Muscle layer of duodenum (tissue), 2 donors: ENCODE data around the gene RMND1.
"Not testable (repeated sequence)": the region's sequence is repeated elsewhere in the genome, so short reads cannot be mapped to it uniquely, and the experiment has no call there.

Experiments
- H3K27ac ChIP-seq: one replicate; pipeline ENCODE4 v1.7.0; 2013; ENCODE audit warnings: mild to moderate bottlenecking, low read length
- H3K27me3 ChIP-seq: one replicate; pipeline ENCODE4 v1.7.0; 2013; ENCODE audit warnings: low read depth, mild to moderate bottlenecking, control low read depth, low read length
- H3K36me3 ChIP-seq, 2 donors: one replicate each; pipeline ENCODE4 v1.7.0; 2013; ENCODE audit warnings: low read length in 2 of 2, control low read depth in 1 of 2, mild to moderate bottlenecking in 1 of 2; ENCODE audit not compliant: insufficient read depth in 2 of 2, control insufficient read depth in 1 of 2
- H3K4me1 ChIP-seq, 2 donors: one replicate each; pipeline ENCODE4 v1.7.0; 2013; ENCODE audit warnings: low read length in 2 of 2, mild to moderate bottlenecking in 2 of 2, control low read depth in 1 of 2, moderate library complexity in 1 of 2; ENCODE audit not compliant: insufficient read depth in 2 of 2, control insufficient read depth in 1 of 2
- H3K4me3 ChIP-seq, 2 donors: one replicate each; pipeline ENCODE4 v1.7.0; 2013; ENCODE audit warnings: low read length in 2 of 2, low read depth in 1 of 2, mild to moderate bottlenecking in 1 of 2
- H3K9me3 ChIP-seq, 2 donors: one replicate each; pipeline ENCODE4 v1.7.0; 2013; ENCODE audit warnings: low read length in 2 of 2, control low read depth in 1 of 2, mild to moderate bottlenecking in 1 of 2; ENCODE audit not compliant: control insufficient read depth in 1 of 2
- donor health status: healthy.

RMND1 gene

DNA sequence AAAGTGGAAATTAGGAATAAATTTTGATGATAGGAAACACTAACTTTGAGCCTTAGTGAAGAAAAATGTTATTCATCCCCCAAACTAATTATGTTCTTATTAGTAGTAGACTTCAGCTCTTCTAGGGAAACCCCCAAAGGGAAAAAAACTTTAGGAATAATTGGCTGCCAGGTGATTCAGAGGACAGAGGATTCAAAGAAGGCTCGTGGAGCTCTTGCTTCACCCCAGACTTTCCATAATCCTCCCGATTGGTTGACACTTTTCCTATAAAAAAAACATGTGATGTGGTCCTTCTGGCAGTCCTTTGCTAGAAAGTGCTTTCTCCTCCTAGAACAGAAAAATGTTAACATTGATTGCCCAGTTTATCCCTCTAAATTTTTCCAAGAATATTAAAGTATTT, 36.3 kb upstream of the RMND1 start:
- no peaks in the 10 kb centered on the region for H3K36me3 ChIP-seq
- H3K27ac ChIP-seq, result no peak overlapping the region
- H3K4me3 ChIP-seq, result no peak overlapping the region
- H3K4me1 ChIP-seq, result peaks cover 0 to 1% of the 10 kb centered on the region in 2 donors
- H3K27me3 ChIP-seq, result no peaks in the 10 kb centered on the region
- no peaks in the 10 kb centered on the region for H3K9me3 ChIP-seq

- H3K9me3 ChIP-seq, result no peaks in the 10 kb centered on the region
- no peak overlapping the region for H3K4me3 ChIP-seq
- no peak overlapping the region for H3K27ac ChIP-seq
- H3K36me3 ChIP-seq, result no peaks in the 10 kb centered on the region
- H3K4me1 ChIP-seq, result no peaks in the 10 kb centered on the region
- H3K27me3 ChIP-seq, result no peaks in the 10 kb centered on the region
These were observed 32.1 kb upstream of the RMND1 start for GRCh38 chr6:151483994-151484393.

DNA sequence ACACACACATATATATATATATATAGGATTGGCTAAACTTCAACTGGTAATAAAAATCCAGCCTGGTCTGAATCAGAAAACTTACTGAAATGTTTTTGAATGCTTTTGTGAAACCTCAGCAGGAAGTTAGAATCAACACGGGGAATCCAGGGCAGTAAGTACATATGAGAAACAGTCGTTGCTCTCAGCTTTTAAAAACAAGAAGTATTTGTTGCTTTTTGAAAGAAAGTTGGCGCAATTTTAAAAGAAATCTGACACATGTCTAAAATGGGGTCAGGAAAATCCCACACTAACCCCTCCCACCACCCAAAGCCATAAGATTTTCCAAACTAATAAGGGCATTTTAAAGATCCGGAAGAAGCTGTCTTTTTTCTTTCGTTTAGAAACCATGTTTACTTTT, 30.4 kb upstream of the RMND1 start:
- Histone ChIP-seq H3K4me3 (peak overlapping the region in 1 of 2 donors; percentile 12), H3K27ac (peak overlapping the region; percentile 6), H3K4me1 (no peaks in the 10 kb centered on the region), H3K9me3 (no peaks in the 10 kb centered on the region), H3K27me3 (no peaks in the 10 kb centered on the region), H3K36me3 (no peaks in the 10 kb centered on the region)

GRCh38 chr6:151481786-151482185, 29.9 kb upstream of the RMND1 start:
- Histone ChIP-seq H3K4me3 (no peak overlapping the region), H3K27me3 (no peaks in the 10 kb centered on the region), H3K27ac (no peak overlapping the region), H3K4me1 (no peaks in the 10 kb centered on the region), H3K36me3 (no peaks in the 10 kb centered on the region), H3K9me3 (no peaks in the 10 kb centered on the region)

DNA sequence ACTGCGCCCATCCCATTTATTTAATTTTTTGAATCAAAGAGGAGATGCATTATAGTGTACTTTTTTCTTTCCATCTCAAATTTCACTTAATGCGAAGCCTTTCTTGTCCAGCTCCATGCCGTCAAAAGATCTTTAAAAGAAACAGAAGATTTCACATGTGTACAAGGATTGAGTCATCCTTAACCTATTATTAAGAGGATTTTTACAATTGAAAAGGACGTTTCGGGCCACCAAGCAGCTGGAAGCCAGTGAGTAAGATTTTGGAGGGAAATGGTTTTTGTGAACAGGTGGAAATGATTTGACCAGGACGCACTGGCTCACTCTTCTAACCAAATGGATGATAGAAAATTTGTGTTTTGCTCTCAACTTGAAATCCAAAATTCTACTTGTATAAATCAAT, 26.7 kb upstream of the RMND1 start:
- Histone ChIP-seq H3K4me1 (no peaks in the 10 kb centered on the region), H3K27ac (no peak overlapping the region), H3K4me3 (no peak overlapping the region), H3K9me3 (no peaks in the 10 kb centered on the region), H3K27me3 (no peaks in the 10 kb centered on the region), H3K36me3 (no peaks in the 10 kb centered on the region)

- no peaks in the 10 kb centered on the region for H3K4me1 ChIP-seq
- H3K27ac ChIP-seq, result no peak overlapping the region
- H3K36me3 ChIP-seq, result no peaks in the 10 kb centered on the region
- no peaks in the 10 kb centered on the region for H3K27me3 ChIP-seq
- H3K9me3 ChIP-seq, result no peaks in the 10 kb centered on the region
- H3K4me3 ChIP-seq, result no peak overlapping the region
These were observed 25.8 kb upstream of the RMND1 start for GRCh38 chr6:151477726-151478125.

DNA sequence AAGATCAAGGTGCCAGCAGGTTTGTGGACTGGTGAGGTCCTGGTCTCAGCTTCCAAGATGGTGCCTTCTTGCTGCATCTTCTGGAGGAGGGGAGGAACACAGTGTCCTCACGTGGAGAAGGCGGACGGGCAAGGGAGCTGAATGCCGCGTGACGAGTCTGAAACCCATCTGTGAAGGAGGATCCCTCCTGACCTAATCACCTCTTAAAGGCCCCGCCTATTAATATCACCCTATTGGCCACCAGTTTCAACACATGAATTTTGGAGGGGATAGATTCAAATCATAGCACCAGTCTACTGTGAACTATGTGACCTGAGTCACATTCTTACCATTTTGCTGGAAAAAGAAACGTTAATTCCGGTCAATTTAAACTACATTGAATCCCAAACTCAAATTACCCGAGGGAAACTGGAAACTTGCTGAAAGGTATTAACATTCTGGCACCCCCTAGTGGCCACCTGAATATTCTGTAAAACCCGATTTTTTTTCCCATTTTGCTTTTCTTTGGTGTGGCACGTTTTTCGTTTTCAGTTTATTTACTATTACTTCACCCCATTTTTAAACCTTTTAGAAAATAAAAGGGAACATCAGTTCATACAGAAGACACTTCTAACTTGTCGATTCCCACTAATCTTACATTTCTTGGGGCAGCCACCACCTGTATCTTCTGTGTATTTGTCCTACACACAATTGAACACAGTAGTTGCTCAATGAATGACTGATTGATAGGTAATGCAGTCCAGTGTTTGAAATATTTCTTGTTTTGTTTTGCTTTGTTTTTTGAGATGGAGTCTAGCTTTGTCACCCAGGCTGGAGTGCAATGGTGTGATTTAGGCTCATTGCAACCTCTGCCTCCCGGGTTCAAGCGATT, 24.0 kb upstream of the RMND1 start:
- Histone ChIP-seq H3K9me3 (no peaks in the 10 kb centered on the region), H3K27ac (no peak overlapping the region), H3K27me3 (no peaks in the 10 kb centered on the region), H3K4me3 (peak overlapping the region; percentile 6 to 35), H3K36me3 (no peaks in the 10 kb centered on the region), H3K4me1 (no peaks in the 10 kb centered on the region)

DNA sequence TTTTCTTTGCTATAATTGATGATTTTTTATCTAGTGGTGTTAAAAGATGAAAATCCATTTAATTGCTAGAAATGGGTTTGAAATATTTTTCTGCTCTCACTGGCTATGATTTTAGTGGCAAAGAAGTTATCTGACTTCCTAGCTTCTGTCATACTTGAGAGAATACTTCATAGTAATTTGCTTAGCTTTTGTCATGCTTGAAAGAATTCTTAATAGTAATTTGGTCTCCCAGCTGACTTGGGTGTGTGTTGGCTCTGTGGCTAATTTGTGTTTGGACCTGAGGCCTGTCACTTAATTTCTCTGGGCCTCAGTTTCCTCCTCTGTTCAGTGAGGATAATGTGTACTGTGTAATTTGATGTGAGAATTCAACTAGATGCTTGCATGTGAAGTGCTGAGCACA, 12.8 kb upstream of the RMND1 start:
- H3K27ac ChIP-seq, result no peak overlapping the region
- peaks cover 22 to 29% of the 10 kb centered on the region in 2 donors for H3K36me3 ChIP-seq
- no peak overlapping the region for H3K4me3 ChIP-seq

DNA sequence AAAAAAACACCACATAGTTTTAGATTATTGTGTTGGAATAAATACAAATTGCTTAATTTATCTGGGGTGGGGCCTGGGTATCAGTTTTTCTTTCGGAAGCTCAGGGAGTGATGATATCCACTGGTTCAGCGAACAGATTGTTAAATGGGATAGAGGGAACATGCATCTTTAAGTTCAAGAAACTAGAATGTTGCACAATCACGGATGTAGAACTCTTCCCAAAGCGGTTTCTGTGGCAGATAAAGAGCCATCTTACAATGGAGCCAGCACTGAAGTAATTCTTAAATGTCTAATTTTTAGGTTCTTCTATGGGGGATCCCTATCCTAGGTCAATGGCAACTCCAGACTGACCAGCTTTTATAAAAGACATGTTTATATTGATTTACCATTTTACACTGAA, 9.7 kb upstream of the RMND1 start:
- Histone ChIP-seq H3K4me3 (no peak overlapping the region), H3K9me3 (no peaks in the 10 kb centered on the region), H3K27me3 (no peaks in the 10 kb centered on the region), H3K36me3 (peaks cover 19 to 31% of the 10 kb centered on the region in 2 donors), H3K4me1 (peaks cover 0 to 6% of the 10 kb centered on the region in 2 donors), H3K27ac (no peak overlapping the region)

More for the DNA sequence above, 12.8 kb upstream of the RMND1 start:
- no peaks in the 10 kb centered on the region for H3K9me3 ChIP-seq
- no peaks in the 10 kb centered on the region for H3K4me1 ChIP-seq
- no peaks in the 10 kb centered on the region for H3K27me3 ChIP-seq

DNA sequence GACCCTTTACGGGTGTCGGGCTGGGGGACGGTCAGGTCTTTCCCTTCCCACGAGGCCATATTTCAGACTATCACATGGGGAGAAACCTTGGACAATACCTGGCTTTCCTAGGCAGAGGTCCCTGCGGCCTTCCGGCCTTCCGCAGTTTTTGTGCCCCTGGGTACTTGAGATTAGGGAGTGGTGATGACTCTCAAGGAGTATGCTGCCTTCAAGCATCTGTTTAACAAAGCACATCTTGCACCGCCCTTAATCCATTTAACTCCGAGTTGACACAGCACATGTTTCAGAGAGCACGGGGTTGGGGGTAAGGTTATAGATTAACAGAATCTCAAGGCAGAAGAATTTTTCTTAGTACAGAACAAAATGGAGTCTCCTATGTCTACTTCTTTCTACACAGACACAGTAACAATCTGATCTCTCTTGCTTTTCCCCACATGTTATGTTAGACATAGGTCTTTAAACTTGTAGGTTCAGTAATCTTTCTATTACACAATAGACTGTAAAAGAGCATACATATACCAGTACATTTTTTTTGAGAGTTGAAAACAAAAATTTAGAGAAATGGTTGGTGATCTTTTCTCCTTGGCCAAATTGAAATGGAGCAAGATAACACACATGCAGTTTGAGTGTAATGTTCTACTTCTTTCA, 3.9 kb upstream of the RMND1 start:
- not testable (repeated sequence) for H3K9me3 ChIP-seq, H3K27me3 ChIP-seq, H3K27ac ChIP-seq, H3K4me3 ChIP-seq
- peaks cover 8 to 11% of the 10 kb centered on the region in 2 donors for H3K36me3 ChIP-seq
- peaks cover 9 to 29% of the 10 kb centered on the region in 2 donors for H3K4me1 ChIP-seq

- Histone ChIP-seq H3K4me3 (peak overlapping the region; percentile 94 to 96), H3K27ac (peak overlapping the region; percentile 93), H3K36me3 (no peaks in the 10 kb centered on the region), H3K9me3 (no peaks in the 10 kb centered on the region), H3K4me1 (peaks cover 9 to 29% of the 10 kb centered on the region in 2 donors), H3K27me3 (no peaks in the 10 kb centered on the region)
These were observed 963 bp upstream of the RMND1 start for GRCh38 chr6:151452750-151453427.
